DMS 273 treated with DMSO at 0.1 percent for 48 hours (cell line): Measurements from ENCODE around the gene TLR7.

ENCODE experiments used
- DNase-seq: peaks from one replicate; lab custom pipeline; 2025; lab: John Stamatoyannopoulos, UW

Gene TLR7

GRCh38 chrX:12866451-12867377 is at the start of gene TLR7:
Gene TLR7 (plus strand): TSS chrX:12867072. CDS start chrX:12867579, 507 bp downstream.
- DNase-seq, result no peak

- DNase-seq, result no peak
Observed at GRCh38 chrX:12817528-12817927, 49.3 kb upstream of the TLR7 start.

DNA sequence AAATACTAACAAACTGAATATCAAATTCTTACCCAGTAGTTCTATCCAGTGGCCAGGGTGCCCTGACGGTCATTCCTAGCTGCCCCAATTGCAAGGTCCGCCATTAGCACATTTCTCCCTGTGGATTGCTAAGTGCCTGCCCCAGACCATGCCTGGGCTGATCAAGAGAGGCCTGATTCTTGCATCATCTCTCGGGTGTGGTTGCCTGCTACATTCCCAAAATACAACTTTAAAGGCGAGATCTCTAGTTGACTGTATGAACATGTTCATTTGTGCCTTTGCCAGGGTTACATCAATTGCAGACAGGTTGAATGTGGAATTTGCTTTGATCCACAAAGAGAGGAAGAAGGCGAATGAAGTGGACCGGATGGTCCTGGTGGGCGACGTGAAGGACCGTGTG is 47.6 kb upstream of the TLR7 start:
- DNase-seq, result no peak

DNA sequence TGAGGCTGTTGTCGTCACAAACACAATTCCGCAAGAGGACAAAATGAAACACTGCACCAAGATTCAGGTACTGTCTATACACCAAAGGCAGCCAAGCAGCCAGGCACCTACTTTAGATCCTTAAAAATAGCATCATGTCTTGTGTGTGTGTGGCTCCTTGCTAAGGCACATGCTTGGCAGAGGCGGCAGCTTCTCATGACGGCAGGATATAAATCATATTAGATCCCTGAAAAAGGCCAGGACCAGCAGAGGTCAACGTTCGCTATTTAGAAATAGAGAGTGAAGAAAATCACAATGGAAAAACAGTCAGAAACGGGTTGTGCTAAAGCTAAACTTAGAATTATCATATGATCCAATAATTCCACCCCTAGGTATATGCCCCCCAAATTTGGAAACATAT is 46.1 kb upstream of the TLR7 start:
- DNase-seq, result no peak

GRCh38 chrX:12824944-12825343 is 41.9 kb upstream of the TLR7 start:
- no peak for DNase-seq

- DNase-seq, result no peak
Observed at GRCh38 chrX:12825801-12826200, 41.1 kb upstream of the TLR7 start.

GRCh38 chrX:12843061-12843667 is 23.7 kb upstream of the TLR7 start:
- no peak for DNase-seq

DNA sequence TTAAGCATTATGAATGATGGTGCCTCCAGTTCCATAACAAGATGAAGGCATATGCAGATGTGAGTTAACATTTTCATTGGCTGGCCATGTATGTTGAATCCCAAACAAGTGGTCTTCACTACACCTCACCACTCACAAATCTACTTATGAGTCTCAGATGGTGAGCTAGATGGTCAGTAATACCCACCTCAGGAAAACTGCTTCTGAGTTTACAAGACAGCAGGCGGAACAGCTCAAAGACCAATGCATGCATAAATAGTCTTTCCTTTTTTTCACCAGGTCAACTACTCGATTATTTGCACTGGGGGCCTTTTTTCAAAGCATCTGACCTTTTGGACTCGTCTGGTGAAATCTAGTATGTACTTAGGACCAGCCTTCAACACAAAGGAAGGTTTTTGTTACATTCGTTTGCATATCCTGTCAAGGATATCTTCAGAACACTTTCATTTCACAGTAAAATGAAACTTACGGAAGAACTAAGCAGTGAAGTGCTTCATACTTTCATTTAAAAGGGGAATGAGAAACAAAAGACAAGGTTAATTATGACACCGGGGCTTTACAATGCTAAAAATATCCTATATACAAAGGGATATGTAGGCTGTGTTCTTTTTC is 23.1 kb upstream of the TLR7 start:
- DNase-seq, result no peak

GRCh38 chrX:12844319-12844718 is 22.6 kb upstream of the TLR7 start:
- DNase-seq, result no peak

GRCh38 chrX:12865359-12865758 is 1.5 kb upstream of the TLR7 start:
- no peak for DNase-seq

DNA sequence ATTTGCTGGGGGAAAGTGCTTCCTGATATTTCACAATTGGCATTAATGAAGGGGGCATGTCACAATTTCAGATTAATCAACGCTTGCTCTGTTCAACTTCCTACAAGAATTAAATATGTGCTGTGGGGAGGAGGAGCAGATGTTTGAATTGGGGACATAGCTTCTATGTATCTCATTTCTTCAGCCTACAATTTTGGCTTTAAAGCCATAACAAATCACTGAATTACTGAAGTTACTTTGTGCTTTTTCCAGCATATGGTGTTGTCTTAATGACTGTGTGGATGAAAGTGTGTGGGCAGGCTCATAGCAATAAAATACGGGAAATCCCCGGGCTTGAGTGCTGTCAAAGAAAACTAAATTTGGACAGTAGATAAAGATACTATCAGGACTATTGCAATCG is 813 bp downstream of the TLR7 start:
- DNase-seq, result no peak

DNA sequence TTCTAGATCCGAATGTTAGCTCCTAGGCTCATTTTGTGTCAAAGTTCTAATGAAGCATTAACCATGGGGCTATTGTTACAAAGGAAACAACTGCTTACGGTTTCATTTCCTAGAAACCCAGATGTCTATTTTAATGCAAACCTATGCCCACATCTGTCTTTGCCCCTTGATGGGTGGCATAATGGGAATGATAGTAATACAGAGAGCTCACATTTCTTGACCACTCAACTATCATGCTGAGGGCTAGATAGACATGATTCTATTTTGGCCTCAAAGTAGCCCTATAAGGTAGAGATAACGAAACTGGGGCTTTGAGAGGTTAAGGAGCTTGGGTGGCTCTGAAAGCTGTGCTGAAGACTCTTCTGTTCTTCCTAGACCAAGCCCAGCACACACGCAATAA is 1.9 kb downstream of the TLR7 start:
- no peak for DNase-seq

GRCh38 chrX:12871257-12871656 is 4.4 kb downstream of the TLR7 start:
- DNase-seq, result no peak

DNA sequence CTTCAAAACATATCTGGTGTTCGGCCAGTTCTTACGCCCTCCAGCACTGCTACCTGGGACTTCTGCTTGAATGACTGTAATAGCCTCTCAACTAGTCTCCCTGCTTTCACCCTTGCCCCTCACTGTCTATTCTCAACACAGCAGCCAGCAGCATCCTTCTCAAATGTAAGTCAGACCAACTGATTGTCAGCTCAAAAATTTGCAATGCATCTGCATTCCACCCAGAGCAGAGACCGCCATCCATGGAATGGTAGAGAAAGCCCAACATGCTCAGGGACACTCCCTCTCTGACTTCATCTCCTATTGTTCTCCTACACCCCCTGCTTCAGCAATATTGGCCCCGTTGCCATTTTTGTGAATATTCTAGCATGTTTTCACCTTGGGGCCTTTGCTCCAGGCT is 5.9 kb downstream of the TLR7 start:
- DNase-seq, result no peak

GRCh38 chrX:12874581-12874980 is 7.7 kb downstream of the TLR7 start:
- no peak for DNase-seq

DNA sequence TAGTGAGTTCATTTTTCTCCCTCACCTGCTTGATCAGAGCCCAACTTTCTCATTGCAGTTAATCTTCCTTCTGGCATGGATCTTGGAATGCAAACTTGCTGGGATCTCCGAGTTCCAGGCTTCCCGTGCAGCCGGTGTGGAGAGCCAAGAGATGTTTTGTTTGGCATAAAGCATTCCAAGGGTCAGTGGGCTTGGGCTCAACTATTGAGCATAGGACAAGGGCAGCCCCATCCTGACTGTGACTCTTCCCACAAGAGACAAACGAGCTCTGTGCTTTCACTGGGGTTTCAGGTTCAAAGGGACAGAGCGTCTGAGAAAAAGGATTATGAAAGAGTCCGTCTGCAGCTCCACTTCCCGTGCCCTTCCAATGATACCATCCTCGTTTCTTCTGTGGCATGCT is 10.5 kb downstream of the TLR7 start:
- no peak for DNase-seq

- DNase-seq, result no peak
Observed at GRCh38 chrX:12878536-12878935, 11.7 kb downstream of the TLR7 start.

GRCh38 chrX:12881914-12882313 is 15.0 kb downstream of the TLR7 start:
- no peak for DNase-seq

GRCh38 chrX:12885508-12885907 is 18.6 kb downstream of the TLR7 start:
- DNase-seq, result no peak

GRCh38 chrX:12886545-12886944 is 19.7 kb downstream of the TLR7 start:
- DNase-seq, result no peak

DNA sequence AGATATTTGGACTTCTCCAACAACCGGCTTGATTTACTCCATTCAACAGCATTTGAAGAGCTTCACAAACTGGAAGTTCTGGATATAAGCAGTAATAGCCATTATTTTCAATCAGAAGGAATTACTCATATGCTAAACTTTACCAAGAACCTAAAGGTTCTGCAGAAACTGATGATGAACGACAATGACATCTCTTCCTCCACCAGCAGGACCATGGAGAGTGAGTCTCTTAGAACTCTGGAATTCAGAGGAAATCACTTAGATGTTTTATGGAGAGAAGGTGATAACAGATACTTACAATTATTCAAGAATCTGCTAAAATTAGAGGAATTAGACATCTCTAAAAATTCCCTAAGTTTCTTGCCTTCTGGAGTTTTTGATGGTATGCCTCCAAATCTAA is 20.3 kb downstream of the TLR7 start:
- no peak for DNase-seq

DNA sequence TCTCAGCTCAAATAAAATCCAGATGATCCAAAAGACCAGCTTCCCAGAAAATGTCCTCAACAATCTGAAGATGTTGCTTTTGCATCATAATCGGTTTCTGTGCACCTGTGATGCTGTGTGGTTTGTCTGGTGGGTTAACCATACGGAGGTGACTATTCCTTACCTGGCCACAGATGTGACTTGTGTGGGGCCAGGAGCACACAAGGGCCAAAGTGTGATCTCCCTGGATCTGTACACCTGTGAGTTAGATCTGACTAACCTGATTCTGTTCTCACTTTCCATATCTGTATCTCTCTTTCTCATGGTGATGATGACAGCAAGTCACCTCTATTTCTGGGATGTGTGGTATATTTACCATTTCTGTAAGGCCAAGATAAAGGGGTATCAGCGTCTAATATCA is 20.9 kb downstream of the TLR7 start:
- no peak for DNase-seq

DNA sequence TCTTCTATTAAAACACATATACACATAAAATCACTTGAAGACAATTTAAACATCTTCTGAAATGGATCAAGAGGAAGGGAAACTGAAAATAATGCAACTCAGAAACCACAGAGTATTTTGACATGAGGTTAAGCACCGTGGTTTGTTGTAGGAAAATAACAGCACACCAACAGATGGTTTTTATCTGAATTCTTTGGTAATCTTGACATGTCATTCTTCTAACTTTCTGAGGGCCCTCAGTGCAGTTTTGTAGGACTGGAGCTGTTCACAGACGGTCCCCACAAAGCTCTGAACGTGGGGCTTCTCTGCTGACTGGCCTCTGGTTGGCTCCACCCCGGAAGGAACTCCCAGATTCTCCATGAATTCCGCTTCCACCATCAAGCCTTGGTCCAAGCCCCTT is 23.6 kb downstream of the TLR7 start:
- no peak for DNase-seq
